Chondrocyte (in vitro differentiated cells): ENCODE measurements around the gene HPN. TPM values are rescaled to one million over a fixed set of nuclear protein-coding genes. Genes with fewer than 3 reads are reported as not detected.

Experiments used
- DNase-seq: peaks from one replicate; pipeline ENCODE4 v3.0.0; 2021; ENCODE audit warnings: mixed read lengths, low spot score
- H3K27ac Mint-ChIP-seq: one replicate; pipeline ENCODE4 v1.8.0; 2021; ENCODE audit warnings: mild to moderate bottlenecking, moderate library complexity, mixed read lengths; ENCODE audit not compliant: unreplicated experiment
- H3K27me3 Mint-ChIP-seq: 2 replicates; pipeline ENCODE4 v1.8.0; 2021; ENCODE audit warnings: low read depth, mixed read lengths
- H3K36me3 Mint-ChIP-seq: 2 replicates; pipeline ENCODE4 v1.8.0; 2021; ENCODE audit warnings: low read depth, mixed read lengths
- H3K4me1 Mint-ChIP-seq: 2 replicates; pipeline ENCODE4 v1.8.0; 2021; ENCODE audit warnings: low read depth, mild to moderate bottlenecking, mixed read lengths
- H3K4me3 Mint-ChIP-seq: one replicate; pipeline ENCODE4 v1.8.0; 2021; ENCODE audit warnings: mild to moderate bottlenecking, moderate library complexity, mixed read lengths; ENCODE audit not compliant: unreplicated experiment
- H3K9me3 Mint-ChIP-seq: 2 replicates; pipeline ENCODE4 v1.8.0; 2021; ENCODE audit warnings: low read depth, mixed read lengths
- CTCF ChIP-seq: fragments of 200-600 bp; sonication (generic); IDR thresholded peaks from 2 replicates; pipeline ENCODE4 v1.5.0; 2021; ENCODE audit warnings: antibody characterized with exemption, mild to moderate bottlenecking, moderate library complexity
- total RNA-seq: library from RNA; stranded (reverse); gene quantifications from 3 replicates; pipeline ENCODE4 v1.2.1, GENCODE V29; 2021

HPN gene
- total RNA-seq, 1 donor from 2014 or later = not detected

GRCh38 chr19:35021016-35021415 lies 20.5 kb upstream of the HPN start:
- Mint-ChIP-seq H3K36me3 (peaks cover 38% of the 10 kb centered on the region), H3K4me3 (no peak overlapping the region), H3K4me1 (no peaks in the 10 kb centered on the region), H3K9me3 (no peaks in the 10 kb centered on the region), H3K27me3 (no peaks in the 10 kb centered on the region), H3K27ac (no peak overlapping the region)
- no peak for TF ChIP-seq CTCF
- no peak for DNase-seq

- TF ChIP-seq CTCF = no peak
- H3K36me3 Mint-ChIP-seq = peaks cover 40% of the 10 kb centered on the region
- no peaks in the 10 kb centered on the region for H3K27me3 Mint-ChIP-seq
- H3K4me3 Mint-ChIP-seq = no peak overlapping the region
- no peak overlapping the region for H3K27ac Mint-ChIP-seq
- H3K4me1 Mint-ChIP-seq = no peaks in the 10 kb centered on the region
- DNase-seq = no peak
- no peaks in the 10 kb centered on the region for H3K9me3 Mint-ChIP-seq
These were observed 19.9 kb upstream of the HPN start for GRCh38 chr19:35021596-35021995.

- Mint-ChIP-seq H3K4me3 (no peak overlapping the region), H3K27ac (no peak overlapping the region), H3K9me3 (no peaks in the 10 kb centered on the region), H3K4me1 (no peaks in the 10 kb centered on the region), H3K27me3 (no peaks in the 10 kb centered on the region), H3K36me3 (peaks cover 41% of the 10 kb centered on the region)
- no peak for DNase-seq
- no peak for TF ChIP-seq CTCF
These were observed 19.1 kb upstream of the HPN start for GRCh38 chr19:35022460-35022859.

GRCh38 chr19:35023428-35023827 lies 18.1 kb upstream of the HPN start:
- no peaks in the 10 kb centered on the region for H3K4me1 Mint-ChIP-seq
- DNase-seq = no peak
- no peak for TF ChIP-seq CTCF
- no peaks in the 10 kb centered on the region for H3K27me3 Mint-ChIP-seq
- H3K36me3 Mint-ChIP-seq = peaks cover 34% of the 10 kb centered on the region
- H3K4me3 Mint-ChIP-seq = no peak overlapping the region
- no peaks in the 10 kb centered on the region for H3K9me3 Mint-ChIP-seq
- no peak overlapping the region for H3K27ac Mint-ChIP-seq

GRCh38 chr19:35024095-35024494 lies 17.4 kb upstream of the HPN start:
- TF ChIP-seq CTCF = no peak
- H3K27ac Mint-ChIP-seq = no peak overlapping the region
- H3K4me1 Mint-ChIP-seq = no peaks in the 10 kb centered on the region
- no peaks in the 10 kb centered on the region for H3K9me3 Mint-ChIP-seq
- DNase-seq = no peak
- peaks cover 31% of the 10 kb centered on the region for H3K36me3 Mint-ChIP-seq
- no peak overlapping the region for H3K4me3 Mint-ChIP-seq
- H3K27me3 Mint-ChIP-seq = no peaks in the 10 kb centered on the region
